Measurements from ENCODE around the gene TMEM100.
A peak's percentile ranks its signal among the peaks of the same experiment; 100 is the strongest.

TMEM100 gene

DNA sequence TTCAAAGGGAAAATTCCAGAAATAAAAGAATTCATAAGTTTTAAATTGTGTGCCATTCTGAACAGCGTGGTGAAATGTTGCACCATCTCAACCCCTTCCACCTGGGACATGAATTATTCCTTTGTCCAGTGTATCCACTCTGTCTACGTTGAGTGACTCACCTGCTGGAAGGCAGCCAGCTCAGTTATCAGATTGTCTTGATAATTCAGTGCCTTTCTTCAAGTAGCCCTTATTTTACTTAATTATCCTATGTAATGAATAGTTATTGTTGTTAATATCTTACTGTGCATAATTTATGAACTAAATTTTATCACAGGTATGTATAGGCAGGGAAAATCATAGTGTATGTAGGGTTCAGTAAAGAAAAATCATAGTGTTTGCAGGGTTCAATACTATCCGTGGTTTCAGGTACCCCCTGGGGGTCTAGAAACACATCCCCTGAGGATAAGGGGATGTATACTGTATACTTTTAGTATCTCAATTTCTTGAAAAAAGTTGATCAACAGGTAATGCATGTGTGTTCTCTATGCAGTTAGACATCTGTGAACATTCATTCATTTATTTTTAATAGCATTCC lies 20.5 kb upstream of the TMEM100 start:
- DNase-seq (ENCODE audit: low spot score) = no peak

DNA sequence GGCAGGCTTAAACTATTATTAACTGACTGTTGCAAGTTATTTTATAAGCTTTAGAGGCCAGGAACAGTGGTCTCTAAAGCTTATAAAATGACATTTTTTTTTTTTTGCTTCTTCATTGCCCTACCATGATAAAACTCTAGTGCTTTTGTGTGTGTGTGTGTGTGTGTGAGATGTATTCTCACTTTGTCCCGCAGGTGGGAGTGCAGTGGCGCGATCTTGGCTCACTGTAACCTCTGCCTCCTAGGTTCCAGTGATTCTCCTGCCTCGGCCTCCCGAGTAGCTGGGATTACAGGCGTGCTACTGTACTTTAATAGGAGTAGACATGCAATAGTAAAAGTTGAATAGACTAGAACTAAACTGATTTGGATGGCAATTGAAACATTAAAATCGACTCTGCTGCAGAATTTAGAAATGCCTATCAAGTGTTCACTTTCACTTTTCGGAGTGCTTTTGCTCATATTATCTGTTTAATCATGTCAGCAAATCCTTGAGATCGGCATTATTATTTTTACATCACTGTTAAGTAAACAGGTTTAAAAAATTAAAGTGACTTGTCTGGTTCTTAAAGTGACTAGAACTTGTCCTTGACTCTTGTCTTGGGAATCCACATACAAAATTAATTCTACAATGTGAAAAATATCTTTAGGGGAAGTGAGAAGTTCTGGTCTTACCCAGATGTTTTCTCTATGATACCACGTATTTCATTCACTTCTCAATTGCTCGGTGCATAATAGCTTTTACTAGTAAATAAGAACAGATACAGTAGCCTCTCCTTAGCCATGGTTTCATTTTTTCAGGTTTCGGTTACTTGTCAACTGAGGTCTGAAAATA lies 19.8 kb upstream of the TMEM100 start:
- DNase-seq (ENCODE audit: low spot score) = no peak

DNA sequence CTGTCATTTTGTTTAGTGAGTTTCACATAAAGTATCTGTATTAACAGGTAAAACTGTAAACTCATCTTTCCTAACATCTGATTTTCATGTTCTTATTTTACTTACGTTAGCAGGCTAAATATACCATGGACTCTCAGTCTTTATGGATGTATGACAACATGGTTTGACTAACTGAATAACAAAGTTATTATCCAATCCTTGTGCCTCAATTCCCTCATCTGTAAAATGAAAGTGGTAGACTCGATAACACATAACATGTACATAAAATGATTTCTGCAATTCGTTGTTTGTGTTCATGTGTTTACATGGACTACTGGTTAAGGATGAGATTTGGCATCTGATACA lies 18.7 kb upstream of the TMEM100 start:
- no peak for DNase-seq (ENCODE audit: low spot score)

DNA sequence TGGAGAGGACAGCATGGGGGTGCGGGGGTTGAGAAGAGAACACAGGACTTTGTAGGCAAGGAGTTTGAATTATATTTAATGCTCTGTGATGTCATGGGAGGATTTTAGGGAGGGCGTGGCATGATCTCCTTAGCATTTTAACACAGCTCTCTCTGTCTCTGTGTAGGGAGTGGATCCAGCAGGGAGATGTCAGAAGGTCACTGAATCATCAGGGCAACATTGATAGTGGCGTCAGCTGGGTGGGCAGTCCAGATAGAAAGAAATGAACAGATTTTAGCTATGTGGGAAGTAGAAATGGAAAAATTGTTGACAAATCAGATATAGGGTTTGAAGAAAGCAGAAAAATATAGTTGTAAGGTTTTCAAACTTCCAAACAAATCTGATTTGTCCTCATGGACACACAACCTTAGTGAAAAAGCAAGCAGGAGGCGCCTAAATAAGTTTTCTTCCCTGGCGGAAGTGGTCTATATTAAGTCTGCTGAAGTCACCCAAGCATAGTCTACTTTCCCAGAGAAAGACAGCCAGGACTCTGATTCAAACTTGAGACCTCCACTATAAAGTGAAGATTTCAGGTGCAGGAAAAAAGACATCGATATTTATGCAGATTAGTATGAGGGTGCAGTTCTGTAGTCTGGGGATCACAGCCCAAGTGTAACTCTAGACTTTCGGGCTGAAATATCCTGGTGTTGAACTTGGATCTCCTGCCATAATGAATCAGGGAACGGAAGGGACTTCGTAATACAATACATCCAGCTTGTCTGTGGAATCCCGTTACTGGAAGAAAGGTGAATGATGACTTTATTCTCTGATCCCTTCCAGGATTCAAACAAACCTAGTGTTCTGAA lies 18.1 kb upstream of the TMEM100 start:
- DNase-seq (ENCODE audit: low spot score) = no peak

DNA sequence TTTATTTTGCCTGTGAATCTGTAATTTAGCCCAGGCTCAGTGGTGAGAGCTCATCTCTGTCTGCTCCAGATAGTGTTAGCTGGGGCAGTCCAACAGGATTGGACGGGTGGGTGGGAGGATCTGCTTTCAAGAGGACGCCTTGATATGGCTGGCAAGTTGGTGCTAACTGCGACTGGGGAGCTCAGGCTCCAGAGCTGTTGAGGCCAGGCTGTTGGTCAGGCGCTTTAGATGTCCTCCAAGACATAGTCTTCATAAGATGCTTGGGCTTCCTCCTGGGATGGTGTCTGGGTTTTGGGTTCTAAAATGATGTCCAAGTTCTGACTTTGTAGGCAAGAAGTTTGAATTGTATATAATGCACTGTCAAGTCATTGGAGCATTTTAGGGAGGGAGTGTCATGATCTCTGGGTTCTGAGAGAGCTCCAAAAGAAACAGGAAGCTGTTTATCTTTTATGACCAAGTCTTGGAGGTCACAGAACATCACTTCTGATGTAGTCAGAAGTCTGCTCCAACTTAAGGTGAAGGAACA lies 15.4 kb upstream of the TMEM100 start:
- no peak for DNase-seq (ENCODE audit: low spot score)

DNA sequence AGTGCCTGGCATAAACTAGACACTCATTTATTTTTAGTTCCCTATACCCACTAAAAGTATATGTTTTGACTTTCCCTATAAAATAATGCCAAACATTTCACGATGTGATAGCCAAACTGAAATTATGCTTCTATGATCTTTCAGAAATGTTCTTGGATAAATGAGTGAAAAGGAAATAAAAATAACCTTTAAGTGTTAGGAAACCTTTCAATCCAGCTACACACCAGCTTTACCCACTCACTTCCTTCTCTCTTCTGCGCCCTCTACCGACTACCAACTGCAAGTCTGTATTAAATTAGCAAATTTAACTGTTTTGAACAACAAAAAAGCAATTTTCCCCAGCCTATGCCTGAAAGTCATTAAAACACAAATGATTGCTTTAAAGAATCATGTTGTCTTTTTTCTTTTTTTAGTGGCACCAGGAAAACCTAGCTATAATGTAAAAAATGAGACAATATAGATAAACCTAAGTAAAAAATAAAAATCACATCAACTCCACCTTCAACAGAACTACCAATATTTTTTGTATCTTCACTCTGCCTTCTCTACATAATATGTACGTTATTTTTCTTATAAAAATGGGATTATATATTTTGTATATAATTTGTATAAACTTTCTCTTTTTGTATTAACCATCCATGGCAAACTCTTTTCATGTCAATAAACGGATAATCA lies 13.2 kb upstream of the TMEM100 start:
- DNase-seq (ENCODE audit: low spot score) = peak; percentile 64

DNA sequence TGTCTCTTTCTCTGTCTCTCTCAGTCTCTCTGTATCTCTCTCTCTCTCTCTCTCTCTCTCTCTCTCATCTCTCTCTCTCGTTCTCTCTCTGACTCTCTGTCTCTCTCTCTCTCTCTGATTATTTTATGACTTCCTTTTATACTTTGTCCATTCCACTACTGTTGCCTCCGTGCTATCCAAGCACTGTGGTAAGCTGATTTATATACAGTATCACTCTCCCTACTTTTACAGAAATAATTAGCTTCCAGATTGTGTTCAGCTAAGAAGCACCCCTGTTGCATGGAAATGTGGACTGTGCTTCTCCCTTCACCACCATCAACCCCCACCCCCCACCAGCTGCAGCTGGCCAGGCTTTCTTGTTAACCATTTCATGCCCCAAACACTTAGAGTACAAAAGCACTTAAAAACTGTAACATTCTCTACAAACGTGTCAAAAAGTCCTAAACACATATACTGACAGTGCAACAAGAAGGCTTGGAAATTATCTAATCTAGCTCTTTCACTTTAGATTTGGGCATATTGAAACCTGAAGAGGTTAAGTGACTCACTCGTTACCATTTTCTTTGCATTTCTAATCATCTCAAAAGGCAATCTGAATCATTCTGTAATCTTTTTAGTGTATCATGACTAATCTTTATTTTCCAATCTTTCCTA lies 11.6 kb upstream of the TMEM100 start:
- DNase-seq (ENCODE audit: low spot score) = peak; percentile 73

DNA sequence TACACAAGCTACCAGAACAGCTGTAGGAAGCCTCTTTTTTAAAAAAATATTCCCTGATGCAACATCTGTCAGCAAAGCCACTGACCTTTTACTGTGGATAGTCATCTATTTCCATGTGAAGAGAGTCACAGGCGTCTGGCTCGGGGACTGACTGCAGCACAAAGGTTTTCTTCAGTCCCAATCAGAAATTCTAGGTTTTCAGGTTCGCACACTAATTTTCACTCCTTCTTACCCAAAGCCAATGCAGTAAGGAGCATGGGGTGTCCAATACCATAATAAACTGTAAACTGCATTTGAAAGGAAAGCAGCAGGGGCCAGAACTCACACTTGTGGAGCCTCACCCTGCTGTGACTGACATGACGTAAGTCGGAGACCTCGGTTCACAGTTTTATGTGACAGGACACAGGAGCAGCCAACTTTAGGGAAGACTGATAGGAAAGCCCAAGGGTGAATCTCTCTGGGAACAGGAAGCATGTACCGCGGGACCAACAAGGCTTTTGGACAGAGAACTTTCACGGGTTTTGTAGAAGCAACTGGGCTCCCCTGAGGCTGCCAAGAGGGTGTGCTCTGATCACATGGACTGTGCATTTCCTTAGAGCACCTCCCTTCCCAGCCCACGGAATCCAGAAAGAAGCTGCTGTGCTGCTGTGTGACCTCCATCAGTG lies 9.1 kb upstream of the TMEM100 start:
- no peak for DNase-seq (ENCODE audit: low spot score)

DNA sequence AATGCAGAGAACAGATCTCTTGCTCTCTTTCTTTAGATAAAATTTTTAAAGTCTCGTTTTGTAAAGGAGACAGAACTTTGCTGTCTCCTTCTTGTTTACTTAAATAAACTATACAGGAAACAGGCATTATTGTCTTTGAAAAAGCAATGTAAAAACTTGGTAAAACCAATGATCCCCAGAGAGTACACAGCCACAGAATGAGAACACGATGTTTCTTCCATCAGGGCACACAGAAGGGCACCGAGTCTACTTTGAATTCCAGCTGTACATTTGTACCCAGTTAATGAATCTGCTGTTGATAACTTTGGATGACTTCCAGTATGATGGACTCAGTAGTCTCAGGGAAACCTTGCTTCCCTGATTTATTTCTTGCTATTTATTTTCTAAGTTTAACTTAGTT lies 8.1 kb upstream of the TMEM100 start:
- no peak for DNase-seq (ENCODE audit: low spot score)

DNA sequence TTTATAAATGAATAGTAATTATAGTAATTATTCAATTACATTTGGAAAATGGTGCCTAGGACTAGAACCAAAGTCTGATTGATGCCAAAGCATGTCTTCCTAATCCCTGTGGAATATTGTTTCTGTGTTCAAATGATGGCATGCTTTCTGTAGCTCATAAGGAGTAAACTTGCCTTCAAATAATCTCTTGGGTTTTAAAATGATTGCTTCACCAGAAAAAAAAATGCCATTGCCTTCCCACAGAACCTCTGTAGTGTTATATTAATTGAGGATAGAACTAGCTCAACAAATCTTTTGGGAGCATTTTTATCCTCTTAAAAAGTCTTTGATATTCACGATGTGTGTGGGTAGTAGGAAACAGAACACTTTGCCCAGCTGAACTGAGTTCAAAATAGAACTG lies 7.7 kb upstream of the TMEM100 start:
- no peak for DNase-seq (ENCODE audit: low spot score)

DNA sequence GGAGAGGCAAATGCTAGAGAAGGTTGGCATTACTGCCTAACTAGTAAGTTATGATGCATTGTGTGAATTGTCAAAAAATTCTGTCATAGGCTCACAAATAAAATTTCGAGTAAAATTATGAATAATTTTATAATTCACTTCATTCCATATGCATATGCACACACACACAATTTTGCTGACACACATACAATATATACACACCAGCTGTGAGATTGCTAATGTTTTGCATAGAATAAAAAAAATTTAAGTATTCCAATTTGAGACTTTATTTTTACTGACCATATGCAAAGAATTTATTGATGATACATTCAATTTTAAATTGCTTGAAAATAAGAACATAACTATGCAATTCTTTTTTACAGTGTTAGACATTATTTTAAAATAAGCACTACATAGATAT lies 6.8 kb upstream of the TMEM100 start:
- DNase-seq (ENCODE audit: low spot score) = no peak

DNA sequence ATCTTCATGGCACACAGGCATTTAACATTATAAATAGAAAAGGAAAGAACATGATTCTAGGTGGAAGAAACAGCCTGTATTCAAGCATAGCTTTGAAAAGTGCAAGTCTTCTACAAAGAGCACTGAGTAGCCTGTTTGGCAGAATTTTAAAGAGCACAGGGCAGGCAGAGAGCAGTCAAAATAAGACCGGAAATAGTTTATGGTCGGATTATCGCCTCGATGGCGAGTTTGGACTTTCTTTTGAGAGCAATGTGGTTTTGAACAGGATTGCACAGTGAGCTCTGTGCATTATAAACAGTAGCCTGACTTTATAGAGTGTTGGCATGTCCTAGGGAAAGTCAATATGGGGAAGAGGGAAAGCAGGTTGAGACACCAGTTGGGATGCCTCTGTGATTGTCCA lies 6.2 kb upstream of the TMEM100 start:
- DNase-seq (ENCODE audit: low spot score) = no peak

DNA sequence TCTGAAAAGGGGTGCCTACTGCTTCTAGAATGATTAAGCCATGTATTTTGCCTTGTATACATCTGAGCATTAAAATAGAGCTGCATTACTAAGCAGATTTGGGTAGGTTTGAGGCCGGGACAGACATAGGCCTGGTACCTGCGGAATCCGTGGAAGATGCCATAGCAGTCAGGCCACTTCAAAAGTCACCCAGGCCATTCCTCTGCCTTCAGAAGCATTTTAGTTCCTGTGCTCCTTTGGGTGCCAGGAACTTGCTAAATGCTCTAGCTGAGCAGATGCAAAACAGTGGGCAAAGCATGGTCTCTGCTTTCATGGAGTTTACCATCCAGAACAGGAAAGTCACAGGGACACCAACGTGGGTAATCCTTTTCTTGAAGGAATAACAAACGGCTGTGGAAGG lies 5.7 kb upstream of the TMEM100 start:
- DNase-seq (ENCODE audit: low spot score) = no peak

DNA sequence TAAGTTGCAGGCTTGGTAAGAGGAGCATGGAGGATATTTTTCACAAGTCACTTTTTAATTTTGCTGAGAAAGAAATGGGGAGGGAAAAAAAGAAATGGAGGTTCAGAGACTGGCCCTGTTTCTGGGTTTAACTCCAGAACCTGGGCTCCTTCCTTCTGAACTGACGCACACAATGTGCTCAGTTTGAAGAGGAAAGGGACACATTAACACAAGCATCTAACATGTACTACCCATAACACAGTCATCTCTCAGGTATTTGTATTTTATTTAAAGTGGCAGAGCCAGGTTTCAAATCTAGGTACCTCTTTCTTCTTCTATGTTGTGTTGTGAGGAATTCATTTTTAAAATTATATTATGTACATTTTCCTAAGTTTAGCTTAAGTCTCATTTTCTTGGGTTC lies 5.3 kb upstream of the TMEM100 start:
- no peak for DNase-seq (ENCODE audit: low spot score)

DNA sequence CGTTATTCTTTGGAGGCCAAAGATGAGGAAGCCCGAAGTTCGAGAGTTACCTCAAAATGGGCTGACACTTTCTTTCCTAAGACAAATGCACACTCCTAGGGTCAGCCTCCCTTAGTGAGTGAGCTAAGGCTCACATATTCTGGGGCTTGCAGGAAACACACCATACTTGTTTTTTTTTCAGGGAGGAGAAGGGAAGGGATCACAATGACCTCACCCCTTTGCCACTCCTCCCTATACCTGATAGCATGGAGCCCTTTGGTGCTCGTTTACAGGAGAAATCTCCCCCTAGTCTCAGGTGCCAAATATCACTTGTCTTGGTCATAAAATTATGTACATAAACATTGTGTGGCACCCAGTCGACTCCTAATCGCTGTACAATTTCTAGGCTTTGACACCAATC lies 4.6 kb upstream of the TMEM100 start:
- DNase-seq (ENCODE audit: low spot score) = no peak

DNA sequence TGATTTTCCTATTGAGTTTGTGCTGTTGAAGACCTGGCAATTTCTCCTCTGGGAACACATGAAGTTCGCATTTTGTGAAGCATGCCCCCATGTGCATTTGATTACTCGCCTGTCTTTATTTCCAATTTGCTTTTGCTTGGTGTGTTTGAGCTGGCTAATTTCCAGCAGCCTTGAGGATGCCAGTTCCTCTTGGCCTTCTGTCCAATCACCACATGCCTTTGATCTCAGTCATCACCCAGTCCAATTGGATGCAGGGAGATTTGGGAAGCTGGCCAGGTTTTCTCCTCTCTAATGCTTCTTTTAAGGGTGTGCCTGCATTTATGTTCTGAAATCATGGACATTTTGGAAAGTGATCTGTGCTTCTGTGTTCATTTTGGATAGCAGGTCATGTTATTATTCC lies 3.8 kb upstream of the TMEM100 start:
- DNase-seq (ENCODE audit: low spot score) = no peak

DNA sequence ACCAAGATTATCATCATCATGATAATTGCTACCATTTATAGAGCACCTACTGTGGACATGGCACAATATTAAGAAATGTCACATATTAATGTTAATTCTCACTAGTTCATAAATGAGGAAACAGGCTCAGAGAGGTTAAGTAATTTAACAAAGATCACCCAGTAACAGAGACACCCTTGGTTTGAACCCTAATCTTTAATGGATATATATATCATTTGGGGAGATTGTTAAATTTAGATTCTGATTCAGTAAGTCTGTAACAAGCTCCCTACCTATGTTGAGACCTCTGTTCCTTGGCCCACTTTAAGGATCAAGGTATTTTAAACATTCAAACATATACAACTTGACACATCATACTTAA lies 804 bp upstream of the TMEM100 start:
- DNase-seq (ENCODE audit: low spot score) = no peak

DNA sequence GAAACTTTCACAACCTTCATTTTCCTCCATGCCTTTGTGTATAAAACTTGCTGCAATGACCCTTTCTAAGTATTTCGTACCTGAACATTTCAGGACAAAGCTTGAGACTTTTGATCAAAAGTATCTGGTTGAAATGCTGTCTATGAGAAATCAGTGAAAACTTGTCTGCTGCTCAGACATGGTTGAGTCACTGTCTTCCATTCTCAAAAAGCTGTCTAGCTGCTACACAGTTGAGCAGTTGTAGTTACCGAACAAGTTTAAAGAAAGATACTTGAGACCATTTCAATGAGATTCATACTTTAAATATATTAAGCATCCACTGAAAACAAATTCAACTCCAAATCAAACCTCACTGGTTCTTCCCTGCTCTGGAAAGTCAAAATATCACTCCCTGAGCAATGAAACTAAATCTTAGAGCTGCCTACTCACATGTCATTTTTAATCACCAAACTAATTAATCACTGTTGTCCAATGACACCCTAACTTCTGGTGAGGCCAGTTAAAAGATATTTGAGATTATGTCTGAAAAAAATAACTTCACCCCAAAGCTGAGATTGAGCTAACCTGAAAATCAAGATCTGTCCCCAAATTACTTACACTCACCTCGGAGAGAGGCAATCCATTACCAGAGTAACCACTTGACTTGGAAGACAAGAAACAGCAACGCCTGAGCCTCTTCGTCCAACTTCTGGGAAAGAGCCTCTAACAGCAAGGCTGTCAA lies 488 bp downstream of the TMEM100 start:
- DNase-seq (ENCODE audit: low spot score) = no peak

DNA sequence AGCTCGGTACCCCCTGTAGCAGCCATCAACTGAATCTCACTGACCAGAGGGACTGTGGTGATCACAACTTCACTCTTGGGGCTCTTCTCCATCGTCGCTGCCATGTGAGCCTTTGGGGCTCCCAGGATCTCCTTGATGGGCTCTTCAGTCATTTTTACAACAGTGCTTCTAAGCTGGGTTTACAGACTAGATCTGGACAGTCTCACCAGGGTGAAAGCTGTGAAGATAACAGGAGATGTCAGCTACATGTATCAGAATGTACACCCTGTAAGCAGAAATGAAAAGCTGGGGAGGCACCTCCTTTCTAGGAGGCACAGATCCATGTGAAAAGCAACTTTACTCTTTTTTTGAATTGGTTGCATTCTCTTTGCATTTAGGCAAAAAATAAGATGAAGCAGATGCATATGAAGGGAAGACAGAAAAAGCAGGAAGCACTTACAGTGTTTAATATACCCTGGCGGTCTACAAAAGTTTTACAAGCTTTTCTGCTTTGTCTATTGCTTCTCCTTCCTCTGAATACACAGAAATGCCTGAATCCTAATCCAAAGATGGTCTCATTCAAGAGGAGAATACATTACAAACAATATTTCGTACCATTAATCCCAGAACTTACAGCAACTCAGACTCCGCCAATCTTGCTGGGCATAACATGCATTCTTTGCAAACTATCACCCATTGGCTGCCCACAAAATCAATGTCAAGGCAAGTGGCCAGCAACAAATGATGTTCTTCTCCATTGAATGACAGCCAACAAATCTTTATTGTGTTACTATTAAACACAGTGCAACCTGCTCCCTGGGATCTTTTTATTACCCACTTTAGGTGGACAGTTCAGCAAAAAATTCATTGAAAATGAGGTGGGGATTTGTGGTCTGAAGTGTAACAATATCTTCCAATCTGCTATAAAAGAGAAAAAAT lies 1.5 kb downstream of the TMEM100 start:
- no peak for DNase-seq (ENCODE audit: low spot score)
